CD4-positive, alpha-beta T cell (primary cell): ENCODE data around the gene CD83. TPM values are rescaled to one million over a fixed set of nuclear protein-coding genes. Genes with fewer than 3 reads are reported as not detected.

Experiments used
- ATAC-seq: fragments of 200-7000 bp; cut with Tn5 transposase; one replicate; pipeline ENCODE4 v1.10.0; 2022; ENCODE audit warnings: mild to moderate bottlenecking; ENCODE audit not compliant: poor library complexity
- CTCF ChIA-PET: fragments of 350-600 bp; sonication (Branson Sonifier 250); formaldehyde crosslinking; loops from one replicate; lab custom pipeline; 2021; ENCODE audit warnings: antibody characterized with exemption, inconsistent platforms; lab: Charles Lee
- POLR2A ChIA-PET: fragments of 350-600 bp; sonication (Branson Sonifier 250); formaldehyde crosslinking; loops from one replicate; lab custom pipeline; 2021; ENCODE audit warnings: antibody characterized with exemption, inconsistent platforms; lab: Charles Lee
- DNase-seq, 14 experiments: peaks; one replicate each; pipeline ENCODE4 v3.0.0-alpha.2; 2013 to 2020; ENCODE audit warnings: mixed read lengths in 2 of 14
- H3K27ac ChIP-seq, 2 donors: one replicate each; pipeline versions ENCODE4 v1.5.1 to v1.7.0; 2013; ENCODE audit warnings: low read length in 2 of 2, low read depth in 1 of 2, mild to moderate bottlenecking in 1 of 2
- H3K27me3 ChIP-seq, 2 experiments: 1 replicate in 1 of 2; 2 replicates in 1 of 2; pipeline versions ENCODE4 v1.6.1 to v1.7.0; 2013; ENCODE audit warnings: low read length in 2 of 2, control low read depth in 1 of 2, mild to moderate bottlenecking in 1 of 2, moderate library complexity in 1 of 2; ENCODE audit not compliant: insufficient read depth in 2 of 2, control insufficient read depth in 1 of 2
- H3K36me3 ChIP-seq: one replicate; pipeline ENCODE4 v1.6.1; 2013; ENCODE audit warnings: low read length, control low read depth; ENCODE audit not compliant: insufficient read depth
- H3K4me1 ChIP-seq: one replicate; pipeline ENCODE4 v1.6.1; 2013; ENCODE audit warnings: low read length, control low read depth; ENCODE audit not compliant: insufficient read depth
- H3K4me3 ChIP-seq: one replicate; pipeline ENCODE4 v1.5.1; 2013; ENCODE audit warnings: mild to moderate bottlenecking, low read length, moderate library complexity
- H3K9me3 ChIP-seq, 2 experiments: 1 replicate in 1 of 2; 2 replicates in 1 of 2; pipeline versions ENCODE4 v1.6.1 to v1.7.0; 2013; ENCODE audit warnings: low read length in 2 of 2, mild to moderate bottlenecking in 2 of 2, control low read depth in 1 of 2, moderate library complexity in 1 of 2; ENCODE audit not compliant: control insufficient read depth in 1 of 2, insufficient read depth in 1 of 2
- H3K27ac Mint-ChIP-seq: one replicate; pipeline ENCODE4 v1.8.0; 2020; ENCODE audit warnings: mixed read lengths
- H3K27me3 Mint-ChIP-seq: one replicate; pipeline ENCODE4 v1.8.0; 2021; ENCODE audit warnings: mixed read lengths
- H3K36me3 Mint-ChIP-seq: one replicate; pipeline ENCODE4 v1.8.0; 2021; ENCODE audit warnings: low read depth, mixed read lengths
- H3K4me1 Mint-ChIP-seq: one replicate; pipeline ENCODE4 v1.8.0; 2021; ENCODE audit warnings: low read depth, mixed read lengths
- H3K4me3 Mint-ChIP-seq: one replicate; pipeline ENCODE4 v1.8.0; 2020; ENCODE audit warnings: mild to moderate bottlenecking, mixed read lengths
- H3K9me3 Mint-ChIP-seq: one replicate; pipeline ENCODE4 v1.8.0; 2020; ENCODE audit warnings: mixed read lengths
- CTCF ChIP-seq: fragments of 200-600 bp; IDR thresholded peaks from one replicate; pipeline ENCODE4 v1.8.0; 2022; ENCODE audit warnings: antibody characterized with exemption, mild to moderate bottlenecking
- intact Hi-C, 2 experiments: fragments of 100-400 bp; cut with DNase I in 1 of 2; cut with micrococcal nuclease in 1 of 2; formaldehyde crosslinking; loops; one replicate each; pipeline versions ENCODE4 v1.15.1 to v1.9.0; 2023 to 2025; cut with DNase I, micrococcal nuclease
- total RNA-seq, 174 experiments: library from RNA in 2 of 174; stranded (reverse) in 2 of 174; gene quantifications; one replicate each; pipeline ENCODE4 v1.2.3 and lab custom pipeline; 2021 to 2026

CD83 gene
- total RNA-seq, 2 experiments from 2014 or later, result 35.3 to 36.4 TPM

DNA sequence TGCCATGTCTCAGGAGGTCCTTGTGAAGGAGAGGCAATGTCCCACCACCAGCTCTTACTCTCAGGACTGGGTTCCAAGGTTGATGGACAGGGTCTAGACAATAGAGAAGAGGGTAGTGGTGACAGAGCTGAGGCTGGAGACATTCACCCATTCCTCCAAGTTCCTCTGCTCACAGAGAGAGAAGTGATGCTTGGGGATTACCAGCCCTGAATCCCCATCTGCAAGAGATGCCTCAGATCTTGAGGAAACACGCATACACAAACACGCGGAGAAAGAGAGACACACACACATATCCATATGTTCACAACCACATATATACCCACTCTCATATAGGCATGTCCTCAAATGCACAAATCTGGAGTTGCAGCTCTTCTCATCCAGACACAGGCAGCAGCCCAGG is 15.2 kb upstream of the CD83 start:
- intact Hi-C loops, result no loop called here
- Histone ChIP-seq H3K4me3 (no peak overlapping the region), H3K27me3 (no peaks in the 10 kb centered on the region), H3K4me1 (peaks cover 7% of the 10 kb centered on the region), H3K9me3 (peaks cover 5 to 6% of the 10 kb centered on the region in 2 experiments), H3K27ac (no peak overlapping the region), H3K36me3 (no peaks in the 10 kb centered on the region)
- Mint-ChIP-seq H3K4me1 (peaks cover 6% of the 10 kb centered on the region), H3K27ac (no peak overlapping the region), H3K4me3 (no peak overlapping the region), H3K36me3 (no peaks in the 10 kb centered on the region), H3K27me3 (no peaks in the 10 kb centered on the region), H3K9me3 (peaks cover 4% of the 10 kb centered on the region)
- POLR2A ChIA-PET, result no interaction called here
- ATAC-seq (no peak), DNase-seq (no peak)
- CTCF ChIA-PET, result no interaction called here
- TF ChIP-seq CTCF, result no peak

DNA sequence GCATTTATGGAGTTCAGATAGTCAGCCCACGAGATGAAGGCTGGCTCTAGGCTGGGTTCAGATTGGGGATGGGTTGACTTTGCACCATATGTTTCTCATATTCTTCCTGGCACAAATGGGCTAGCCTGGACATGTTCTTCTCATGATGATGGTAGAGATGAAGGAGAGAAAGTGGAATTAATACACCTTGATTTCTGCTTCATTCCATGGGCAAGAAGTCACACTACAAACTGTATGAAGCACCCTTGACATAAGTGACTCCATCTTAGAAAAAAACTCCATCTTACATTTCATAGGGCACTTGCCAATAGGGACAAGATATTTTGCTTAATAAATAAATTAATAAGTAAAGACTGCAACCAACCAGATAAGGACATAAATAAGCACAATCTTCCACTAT is 12.0 kb upstream of the CD83 start:
- Histone ChIP-seq H3K9me3 (peaks cover 3 to 5% of the 10 kb centered on the region in 2 experiments), H3K27ac (no peak overlapping the region), H3K4me1 (peaks cover 22% of the 10 kb centered on the region), H3K36me3 (no peaks in the 10 kb centered on the region), H3K27me3 (no peaks in the 10 kb centered on the region), H3K4me3 (no peak overlapping the region)
- no peak for TF ChIP-seq CTCF
- Mint-ChIP-seq H3K27ac (no peak overlapping the region), H3K9me3 (peaks cover 4% of the 10 kb centered on the region), H3K4me3 (no peak overlapping the region), H3K27me3 (peaks cover 6% of the 10 kb centered on the region), H3K36me3 (no peaks in the 10 kb centered on the region), H3K4me1 (peaks cover 21% of the 10 kb centered on the region)
- ChIA-PET CTCF (no interaction called here), POLR2A (no interaction called here)
- DNase-seq, result no peak
- no peak for ATAC-seq
- intact Hi-C loops, result no loop called here

DNA sequence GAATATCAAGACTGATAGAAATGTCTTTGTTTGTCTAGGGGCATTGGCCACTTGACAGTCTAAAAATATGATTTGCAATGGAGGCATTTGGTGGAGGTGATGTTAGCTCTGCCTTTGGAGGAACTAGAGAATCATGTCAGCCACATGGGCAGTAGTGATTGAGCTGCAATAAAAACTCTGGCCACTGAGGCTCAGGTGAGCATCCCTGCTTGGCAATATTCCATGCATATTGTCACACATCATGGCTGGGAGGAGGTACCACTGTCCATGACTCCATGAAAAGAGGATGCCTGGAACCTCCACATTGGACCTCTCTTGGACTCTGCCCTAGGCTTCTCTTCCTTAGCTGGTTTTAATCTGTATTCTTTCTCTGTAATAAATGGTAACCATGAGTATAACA is 10.6 kb upstream of the CD83 start:
- Histone ChIP-seq H3K4me1 (peaks cover 22% of the 10 kb centered on the region), H3K4me3 (no peak overlapping the region), H3K27ac (no peak overlapping the region), H3K27me3 (no peaks in the 10 kb centered on the region), H3K36me3 (no peaks in the 10 kb centered on the region), H3K9me3 (peaks cover 3 to 5% of the 10 kb centered on the region in 2 experiments)
- no peak for TF ChIP-seq CTCF
- ChIA-PET CTCF (no interaction called here), POLR2A (no interaction called here)
- DNase-seq (no peak), ATAC-seq (no peak)
- peaks cover 21% of the 10 kb centered on the region for H3K4me1 Mint-ChIP-seq
- intact Hi-C loops, result no loop called here
- H3K9me3 Mint-ChIP-seq, result peaks cover 4% of the 10 kb centered on the region
- H3K27ac Mint-ChIP-seq, result no peak overlapping the region
- no peak overlapping the region for H3K4me3 Mint-ChIP-seq
- peaks cover 6% of the 10 kb centered on the region for H3K27me3 Mint-ChIP-seq
- no peaks in the 10 kb centered on the region for H3K36me3 Mint-ChIP-seq
